HG02759 (cell line): ENCODE measurements around the gene RDX.
"Not testable (repeated sequence)": the region's sequence is repeated elsewhere in the genome, so short reads cannot be mapped to it uniquely, and the experiment has no call there.

ENCODE experiments used
- ATAC-seq: cut with Tn5 transposase; IDR thresholded peaks from one replicate; pipeline ENCODE4 v1.9.1; 2021; ENCODE audit warnings: mild to moderate bottlenecking, moderate library complexity; ENCODE audit not compliant: unreplicated experiment

RDX gene

GRCh38 chr11:110280595-110280994 lies 15.8 kb downstream of the RDX start:
- ATAC-seq, result not testable (repeated sequence)

DNA sequence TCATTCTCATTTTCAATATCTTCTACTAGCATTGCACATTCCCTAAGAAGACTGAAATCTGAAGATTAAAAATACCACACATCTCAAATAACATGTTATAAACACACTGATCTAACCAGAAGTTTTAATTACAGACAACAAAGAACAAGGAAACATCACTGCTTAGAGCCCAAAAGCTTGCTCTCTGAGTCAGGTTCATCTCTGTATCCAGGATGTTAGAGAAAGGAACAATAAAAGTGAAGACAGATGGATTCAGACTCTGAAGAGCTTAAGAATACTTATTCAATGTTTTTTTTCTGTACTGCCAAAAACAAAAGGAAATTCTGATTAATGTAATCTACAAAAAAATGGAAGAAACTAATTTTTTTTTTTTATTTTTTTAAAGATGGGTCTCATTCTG lies 16.5 kb downstream of the RDX start:
- no peak for ATAC-seq

DNA sequence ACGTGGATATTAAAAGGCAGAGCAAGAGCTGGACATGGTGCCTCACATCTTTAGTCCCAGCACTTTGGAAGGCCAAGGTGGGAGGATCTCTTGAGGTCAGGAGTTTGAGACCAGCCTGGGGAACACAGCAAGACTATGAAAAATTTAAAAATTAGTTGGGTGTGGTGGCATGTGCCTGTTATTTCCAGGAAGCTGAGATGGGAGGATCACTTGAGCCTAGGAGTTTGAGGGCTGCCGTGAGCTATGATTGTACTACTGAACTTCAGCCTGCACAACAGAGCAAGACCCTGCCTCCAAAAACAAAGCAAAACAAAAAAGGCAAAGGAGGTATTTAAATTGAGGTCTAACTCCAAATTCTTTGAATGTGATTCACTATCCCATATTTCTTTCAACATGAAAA lies 23.5 kb downstream of the RDX start:
- no peak for ATAC-seq

DNA sequence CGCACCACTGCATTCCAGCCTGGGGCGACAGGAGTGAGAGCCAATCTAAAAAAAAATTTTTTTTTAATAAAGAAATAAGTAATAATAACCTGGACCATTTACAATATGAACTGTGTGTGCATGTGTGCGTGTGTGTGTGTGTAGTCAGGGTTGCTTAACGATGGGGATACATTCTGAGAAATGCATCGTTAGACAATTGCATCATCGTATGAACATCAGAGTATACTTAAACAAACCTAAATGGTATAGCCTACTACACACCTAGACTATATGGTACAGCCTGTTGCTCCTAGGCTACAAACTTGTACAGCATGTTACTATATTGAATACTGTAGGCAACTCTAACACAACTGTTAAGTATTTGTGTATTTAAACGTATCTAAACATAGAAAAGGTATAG lies 26.4 kb downstream of the RDX start:
- ATAC-seq, result no peak

- ATAC-seq, result no peak
Measured at GRCh38 chr11:110268441-110268840, 28.0 kb downstream of the RDX start.

- ATAC-seq, result no peak
Measured at GRCh38 chr11:110262072-110262403, 34.4 kb downstream of the RDX start.

DNA sequence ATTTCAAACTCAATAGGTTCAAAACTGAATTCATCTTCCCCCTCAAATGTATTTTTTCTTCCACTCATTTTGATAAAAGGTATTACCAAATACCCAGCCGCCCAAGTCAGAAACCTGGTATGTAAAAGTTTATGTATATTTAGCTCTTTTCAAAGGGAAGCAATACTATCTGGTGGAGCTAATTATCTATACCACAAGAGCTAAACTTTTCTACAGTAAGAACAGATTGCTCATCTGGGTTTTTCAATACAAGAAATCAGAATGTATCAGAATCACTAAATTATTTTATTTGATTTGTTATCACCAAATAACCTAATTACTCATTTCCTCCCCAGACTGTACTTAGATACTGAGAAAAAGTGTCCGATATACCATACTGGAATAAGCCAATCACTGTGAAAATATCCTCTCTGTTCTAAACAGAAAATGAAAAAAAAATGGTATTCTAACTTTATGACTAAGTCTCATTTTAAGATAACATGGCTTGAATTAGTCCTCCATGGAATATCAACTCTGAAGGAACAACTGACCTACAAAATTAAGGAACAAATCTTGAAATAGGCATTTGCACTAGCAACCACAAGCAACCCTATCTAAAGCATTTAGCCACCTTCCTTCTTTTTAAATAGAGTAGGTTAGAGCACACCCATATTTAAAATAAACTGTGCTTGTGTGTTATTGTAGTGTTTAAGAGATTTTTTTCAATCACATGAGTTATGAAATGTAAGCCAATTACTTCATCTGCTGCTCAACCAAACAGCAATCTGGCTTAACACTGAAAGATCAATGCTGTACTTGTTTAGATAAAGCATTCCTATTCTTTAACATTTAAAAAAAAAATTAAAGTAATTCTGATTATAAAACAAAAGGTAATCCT lies 35.0 kb downstream of the RDX start:
- ATAC-seq, result no peak

DNA sequence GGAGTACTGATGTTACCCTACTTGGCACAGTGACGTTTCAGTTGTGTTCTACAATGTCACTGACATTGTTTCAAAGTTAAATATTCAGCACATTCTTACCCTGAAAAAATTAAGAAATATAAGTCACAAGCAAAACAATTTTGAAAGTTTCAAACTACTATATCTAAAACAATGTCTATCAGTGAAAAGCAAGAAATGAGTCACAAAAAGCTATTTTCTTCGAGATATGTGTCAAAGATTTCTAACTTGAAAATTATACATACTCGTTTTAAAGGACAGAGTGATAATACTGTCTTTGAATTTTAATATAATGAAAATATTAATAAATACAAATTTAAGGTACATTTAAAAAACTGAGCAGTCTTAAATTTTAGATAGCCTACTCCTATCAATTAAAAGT lies 42.9 kb downstream of the RDX start:
- no peak for ATAC-seq

- ATAC-seq, result no peak
Measured at GRCh38 chr11:110251836-110252235, 44.6 kb downstream of the RDX start.

- no peak for ATAC-seq
Measured at GRCh38 chr11:110250168-110250567, 46.2 kb downstream of the RDX start.

DNA sequence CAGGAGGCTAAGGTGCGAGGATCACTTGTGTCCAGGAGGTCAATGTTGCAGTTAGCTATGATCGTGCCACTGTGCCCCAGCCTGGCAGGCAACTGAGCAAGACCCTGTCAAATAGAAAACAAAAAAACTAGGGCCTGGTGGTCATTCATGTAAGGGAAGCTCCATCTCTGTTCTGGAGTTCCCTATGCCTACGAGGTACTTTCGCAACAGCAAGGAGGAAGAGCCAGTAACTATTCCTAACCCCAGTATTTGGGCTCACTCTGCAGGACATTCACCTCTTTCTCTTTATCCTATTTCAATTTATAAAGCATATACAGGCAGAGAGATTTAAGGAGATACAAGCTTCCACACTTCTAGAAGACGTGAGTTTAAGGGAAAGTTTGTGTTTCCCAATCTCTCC lies 46.6 kb downstream of the RDX start:
- no peak for ATAC-seq

GRCh38 chr11:110249066-110249465 lies 47.3 kb downstream of the RDX start:
- ATAC-seq, result no peak

- no peak for ATAC-seq
Measured at GRCh38 chr11:110243791-110244190, 52.6 kb downstream of the RDX start.

- ATAC-seq, result no peak
Measured at GRCh38 chr11:110242746-110243145, 53.7 kb downstream of the RDX start.

GRCh38 chr11:110242188-110242587 lies 54.2 kb downstream of the RDX start:
- ATAC-seq, result no peak

- no peak for ATAC-seq
Measured at GRCh38 chr11:110235966-110236365, 60.4 kb downstream of the RDX start.

- no peak for ATAC-seq
Measured at GRCh38 chr11:110230377-110230776, 66.0 kb downstream of the RDX start.

GRCh38 chr11:110219006-110219785 lies 77.2 kb downstream of the RDX start:
- ATAC-seq, result no peak

- ATAC-seq, result no peak
Measured at GRCh38 chr11:110217936-110218335, 78.5 kb downstream of the RDX start.

GRCh38 chr11:110217223-110217877 lies 79.1 kb downstream of the RDX start:
- no peak for ATAC-seq

DNA sequence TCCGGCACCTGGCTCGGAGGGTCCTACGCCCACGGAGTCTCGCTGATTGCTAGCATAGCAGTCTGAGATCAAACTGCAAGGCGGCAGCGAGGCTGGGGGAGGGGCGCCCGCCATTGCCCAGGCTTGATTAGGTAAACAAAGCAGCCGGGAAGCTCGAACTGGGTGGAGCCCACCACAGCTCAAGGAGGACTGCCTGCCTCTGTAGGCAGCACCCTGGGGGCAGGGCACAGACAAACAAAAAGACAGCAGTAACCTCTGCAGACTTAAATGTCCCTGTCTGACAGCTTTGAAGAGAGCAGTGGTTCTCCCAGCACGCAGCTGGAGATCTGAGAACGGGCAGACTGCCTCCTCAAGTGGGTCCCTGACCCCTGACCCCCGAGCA lies 87.1 kb downstream of the RDX start:
- not testable (repeated sequence) for ATAC-seq
